Stimulated activated CD8-positive, alpha-beta memory T cell treated with anti-CD3 and anti-CD28 coated beads, Interleukin-4, amount 100 ng/mL, for 1 hour (primary cell): ENCODE results near the gene CNOT11.
"Not testable (repeated sequence)": the region's sequence is repeated elsewhere in the genome, so short reads cannot be mapped to it uniquely, and the experiment has no call there.

Source experiments
- DNase-seq, 2 donors: peaks; one replicate each; pipeline ENCODE4 v3.0.0-alpha.2; 2020; ENCODE audit warnings: low read depth in 2 of 2, low spot score in 1 of 2

CNOT11 gene

DNA sequence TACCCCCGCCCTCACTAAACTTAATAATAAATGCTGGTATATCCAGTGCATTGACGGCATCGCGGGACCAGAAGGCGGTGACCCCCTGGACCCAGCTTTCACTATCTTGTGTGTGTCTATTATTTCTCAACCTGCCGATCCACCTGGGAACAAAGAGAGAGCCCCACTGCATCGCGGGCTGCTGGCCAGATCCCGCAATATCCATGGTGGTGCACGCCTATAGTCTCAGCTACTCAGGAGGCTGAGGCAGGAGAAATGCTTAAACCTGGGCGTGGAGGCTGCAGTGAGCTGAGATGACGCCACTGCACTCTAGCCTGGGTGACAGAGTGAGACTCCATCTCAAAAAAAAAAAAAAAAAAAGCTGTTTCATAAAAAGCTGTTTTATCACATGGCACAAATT is 7.8 kb upstream of the CNOT11 start:
- DNase-seq = not testable (repeated sequence)

DNA sequence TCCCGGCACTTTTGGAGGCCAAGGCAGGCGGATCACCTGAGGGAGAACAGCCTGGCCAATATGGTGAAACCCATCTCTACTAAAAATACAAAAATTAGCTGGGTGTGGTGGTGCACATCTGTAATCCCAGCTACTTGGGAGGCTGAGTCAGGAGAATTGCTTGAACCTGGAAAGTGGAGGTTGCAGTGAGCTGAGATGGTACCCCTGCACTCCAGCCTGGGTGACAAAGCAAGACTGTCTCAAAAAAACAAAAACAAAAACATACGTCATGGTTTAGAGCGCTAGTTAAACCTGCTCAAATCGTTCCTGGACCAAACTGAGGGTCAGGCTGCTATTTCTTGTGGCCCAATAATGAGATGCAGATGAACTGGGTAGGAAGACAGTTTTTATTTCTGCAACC is 7.2 kb upstream of the CNOT11 start:
- DNase-seq = not testable (repeated sequence)

DNA sequence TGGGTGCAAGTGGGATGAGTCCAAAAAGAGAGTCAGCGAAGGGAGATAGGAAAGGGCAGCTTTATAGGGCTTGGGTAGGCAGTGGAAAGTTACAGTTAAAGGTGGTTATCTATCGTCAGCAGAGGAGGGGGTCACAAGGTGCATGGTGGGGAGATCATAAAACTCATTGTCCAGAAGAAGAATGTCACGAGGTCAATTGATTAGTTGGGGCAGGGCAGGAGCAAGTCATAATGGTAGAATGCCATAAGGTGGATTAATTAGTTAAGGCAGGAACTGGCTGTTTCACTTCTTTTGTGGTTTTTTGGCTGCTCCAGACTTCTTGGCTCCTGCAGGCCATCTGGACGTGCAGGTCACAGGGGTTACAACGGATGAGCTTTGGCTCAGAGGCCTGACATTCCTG is 3.9 kb upstream of the CNOT11 start:
- DNase-seq = not testable (repeated sequence)

DNA sequence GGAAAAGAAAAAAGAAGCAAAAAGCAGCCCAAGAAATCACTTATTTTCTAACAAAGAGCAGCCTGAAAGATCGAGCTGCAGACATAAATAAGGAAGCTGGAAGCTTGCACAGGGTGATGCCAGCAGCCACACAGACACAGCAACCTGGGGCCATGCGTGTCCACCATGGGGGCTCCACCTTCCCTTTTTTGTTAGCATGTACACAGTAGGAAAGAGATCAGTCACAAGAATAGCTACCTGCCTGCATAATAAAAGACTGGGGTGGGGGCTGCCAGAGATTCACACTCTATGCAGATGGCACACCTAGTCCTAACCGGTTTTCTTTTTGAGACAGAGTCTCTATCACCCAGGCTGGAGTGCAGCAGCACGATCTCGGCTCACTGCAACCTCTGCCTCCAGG is 2.9 kb upstream of the CNOT11 start:
- DNase-seq = no peak

DNA sequence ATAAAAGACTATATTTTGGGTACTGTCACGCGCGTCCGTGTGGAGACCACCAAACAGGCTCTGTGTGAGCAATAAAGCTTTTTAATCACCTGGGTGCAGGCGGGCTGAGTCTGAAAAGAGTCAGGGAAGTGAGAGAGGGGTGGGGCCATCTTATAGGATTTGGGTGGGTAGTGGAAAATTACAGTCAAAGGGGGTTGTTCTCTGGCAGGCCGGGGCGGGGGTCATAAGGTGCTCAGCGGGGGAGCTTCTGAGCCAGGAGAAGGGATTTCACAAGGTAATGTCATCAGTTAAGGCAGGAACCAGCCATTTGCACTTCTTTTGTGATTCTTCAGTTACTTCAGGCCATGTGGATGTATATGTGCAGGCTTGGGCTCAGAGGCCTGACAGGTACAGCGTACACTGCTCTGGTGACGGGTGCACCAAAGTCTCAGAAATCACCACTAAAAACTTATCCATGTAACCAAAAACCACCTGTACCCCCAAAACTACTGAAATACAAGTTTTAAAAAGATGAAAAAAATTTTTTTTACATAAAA is 1.4 kb upstream of the CNOT11 start:
- DNase-seq = not testable (repeated sequence)

DNA sequence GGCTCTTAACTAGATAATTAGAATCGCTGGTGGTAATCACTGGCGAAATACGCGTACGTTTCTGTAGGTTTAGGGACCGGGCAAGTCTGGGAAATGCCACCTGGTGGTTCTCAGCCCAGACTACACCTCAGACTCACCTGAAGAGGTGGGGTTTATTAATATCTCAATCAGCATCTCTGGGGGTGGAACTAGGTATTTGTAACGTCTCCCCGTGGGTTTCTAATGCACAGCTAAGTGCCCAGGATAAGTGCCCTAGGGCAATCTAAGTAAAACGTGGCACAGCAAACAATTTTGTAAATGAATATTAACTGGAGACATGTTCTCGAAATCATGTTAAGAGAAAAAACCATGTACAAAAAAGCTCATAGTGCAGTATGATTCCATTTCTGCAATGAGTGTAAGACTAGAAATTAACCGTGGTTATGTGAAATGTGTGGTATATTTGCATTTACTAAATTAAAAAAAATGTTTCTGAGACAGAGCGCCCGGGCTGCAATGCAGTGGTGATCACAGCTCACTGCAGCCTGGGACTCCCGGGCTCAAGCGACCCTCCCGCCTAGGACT is 760 bp upstream of the CNOT11 start:
- DNase-seq = peak in 1 of 2 donors; percentile 1

DNA sequence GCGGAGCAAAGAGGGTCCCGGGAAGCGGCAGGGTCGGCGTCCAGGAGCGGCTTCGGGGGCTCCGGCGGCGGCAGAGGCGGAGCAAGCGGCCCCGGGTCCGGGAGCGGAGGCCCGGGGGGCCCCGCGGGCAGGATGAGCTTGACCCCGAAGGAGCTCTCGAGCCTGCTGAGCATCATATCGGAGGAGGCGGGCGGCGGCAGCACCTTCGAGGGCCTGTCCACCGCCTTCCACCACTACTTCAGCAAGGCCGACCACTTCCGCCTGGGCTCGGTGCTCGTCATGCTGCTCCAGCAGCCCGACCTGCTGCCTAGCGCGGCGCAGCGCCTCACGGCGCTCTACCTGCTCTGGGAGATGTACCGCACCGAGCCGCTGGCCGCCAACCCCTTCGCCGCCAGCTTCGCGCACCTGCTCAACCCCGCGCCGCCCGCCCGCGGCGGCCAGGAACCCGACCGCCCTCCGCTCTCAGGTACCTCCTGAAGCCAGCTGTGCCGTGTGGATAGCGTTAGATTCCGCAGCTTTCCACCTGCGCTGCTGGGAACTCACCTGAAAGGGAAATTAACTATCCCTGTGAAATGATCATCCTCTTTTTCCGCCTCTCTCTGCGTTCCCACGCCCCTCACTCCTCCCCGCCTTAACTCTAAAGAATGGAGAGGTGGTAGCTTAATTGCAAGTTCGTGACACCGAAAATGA is 472 bp downstream of the CNOT11 start:
- peak; percentile 54 to 55 for DNase-seq

DNA sequence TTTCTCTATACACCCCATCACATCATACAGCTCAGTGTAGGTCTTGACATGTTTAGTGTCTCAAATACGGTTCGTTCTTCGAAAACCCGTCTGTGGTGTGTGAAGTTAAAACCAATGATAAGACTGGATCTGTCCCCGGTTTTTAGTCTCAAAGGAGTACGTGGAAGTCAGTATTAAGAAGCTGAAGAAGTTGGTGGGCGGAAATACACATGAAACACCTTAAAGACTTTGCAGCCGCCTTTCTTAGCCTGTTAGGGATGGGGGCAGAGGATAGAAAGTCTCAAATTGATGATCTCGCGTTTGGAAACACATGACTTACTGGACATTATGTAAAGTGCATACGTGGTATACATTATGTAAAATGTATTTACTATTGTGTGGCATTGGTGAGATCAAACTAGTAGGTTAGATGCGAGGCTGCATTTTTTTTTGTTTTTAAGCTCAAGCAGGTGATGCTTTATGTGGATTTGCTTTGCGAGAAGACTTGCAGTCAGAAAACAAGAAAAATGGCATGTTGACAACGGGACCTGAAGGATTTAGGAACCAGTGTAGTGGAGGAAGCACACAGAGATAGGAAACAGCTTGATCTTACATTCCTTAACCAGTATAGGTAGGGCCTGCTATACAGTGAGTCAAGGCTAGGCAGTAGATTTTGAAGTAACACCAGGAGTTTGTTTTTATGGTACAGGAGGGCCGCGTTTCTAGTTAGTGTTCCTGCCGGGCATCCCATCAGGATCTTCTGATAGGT is 1.2 kb downstream of the CNOT11 start:
- DNase-seq = no peak

DNA sequence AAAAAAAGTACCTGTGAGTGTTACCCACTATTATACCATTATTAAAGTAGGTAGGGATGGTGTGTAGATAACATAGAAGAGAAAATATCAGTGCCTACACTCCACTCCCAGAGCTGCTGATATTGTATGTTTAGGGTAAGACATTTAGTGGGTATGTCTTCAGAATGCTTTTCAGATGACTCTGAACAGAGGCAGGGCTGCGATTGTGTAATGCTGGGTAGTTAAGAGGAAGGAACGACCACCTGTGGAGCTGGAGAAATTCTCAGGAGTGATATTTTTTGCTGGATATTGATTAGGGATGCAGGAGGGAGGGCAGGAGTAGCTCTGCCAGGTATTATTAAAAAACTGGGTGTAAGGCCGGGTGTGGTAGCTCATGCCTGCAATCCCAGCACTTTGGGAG is 2.8 kb downstream of the CNOT11 start:
- no peak for DNase-seq

DNA sequence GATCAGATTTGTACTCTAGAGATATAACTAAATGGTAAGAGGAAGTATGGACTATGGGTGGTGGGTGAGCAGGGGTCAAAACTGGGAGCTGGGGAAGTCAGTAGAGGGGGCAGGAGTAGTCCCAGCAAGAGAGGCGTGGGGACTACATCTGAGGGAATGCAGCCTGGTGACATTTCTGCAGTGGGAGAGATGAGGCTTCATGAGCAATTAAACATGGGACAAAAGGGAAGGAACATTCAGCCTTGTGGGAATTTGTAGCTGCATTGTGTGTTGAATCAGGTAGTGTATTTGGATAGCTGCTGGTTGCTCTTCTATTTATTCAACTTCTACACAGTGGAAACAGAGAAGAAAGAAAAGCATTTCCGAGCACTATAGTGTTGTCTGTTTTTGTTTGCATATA is 3.6 kb downstream of the CNOT11 start:
- no peak for DNase-seq

DNA sequence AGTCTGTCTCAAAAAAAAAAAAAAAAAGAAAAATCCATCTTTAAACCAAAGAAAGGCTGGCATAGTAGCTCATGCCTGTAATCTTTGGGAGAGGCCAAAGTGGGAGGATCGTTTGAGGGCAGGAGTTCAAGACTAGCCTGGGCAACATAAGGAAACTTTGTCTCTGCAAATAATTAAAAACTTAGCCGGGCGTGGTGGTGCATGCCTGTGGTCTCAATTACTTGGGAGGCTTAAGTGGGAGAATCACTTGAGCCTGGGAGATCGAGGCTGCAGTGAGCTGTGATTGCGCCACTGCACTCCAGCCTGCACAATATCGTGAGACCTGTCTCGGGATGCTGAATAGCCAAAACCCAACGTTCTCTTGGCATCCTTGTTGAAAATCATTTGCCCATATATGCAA is 6.1 kb downstream of the CNOT11 start:
- no peak for DNase-seq

DNA sequence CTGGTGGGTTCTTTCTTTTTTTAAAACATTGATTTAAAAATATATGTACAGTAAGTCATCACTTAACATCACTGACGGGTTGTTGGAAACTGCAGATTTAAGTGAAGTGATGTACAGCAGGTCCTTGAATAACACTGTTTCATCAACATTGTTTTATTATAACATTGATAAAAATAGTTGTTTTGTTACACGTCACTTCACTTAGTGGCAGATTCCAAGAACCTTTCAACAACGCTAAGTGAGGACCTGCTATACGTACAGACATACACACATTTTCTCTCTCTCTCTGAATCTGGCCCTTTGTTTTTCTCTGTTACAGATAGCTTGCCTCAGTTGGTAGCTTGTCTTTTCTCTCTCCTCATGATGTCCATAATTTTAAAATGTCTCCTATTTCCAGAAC is 9.5 kb downstream of the CNOT11 start:
- DNase-seq = no peak

DNA sequence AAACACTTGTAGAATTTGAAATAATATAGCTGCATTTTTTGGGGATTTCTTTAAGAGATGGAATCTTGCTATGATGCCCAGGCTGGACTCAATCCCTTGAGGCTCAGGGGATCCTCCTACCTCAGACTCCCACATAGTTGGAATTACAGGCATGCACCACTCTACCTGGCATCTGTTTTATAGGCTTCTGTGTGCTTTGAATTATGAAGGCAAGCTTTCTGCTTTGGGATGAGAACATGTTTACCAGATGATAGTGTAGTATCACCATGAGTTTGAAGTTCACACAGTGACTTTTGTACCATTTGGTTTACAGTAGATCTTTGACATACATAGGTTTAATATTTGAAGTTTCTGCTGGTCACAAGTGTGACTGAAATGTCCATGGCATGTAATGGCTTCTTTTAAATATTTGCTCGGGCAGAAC is 10.7 kb downstream of the CNOT11 start:
- DNase-seq = no peak

DNA sequence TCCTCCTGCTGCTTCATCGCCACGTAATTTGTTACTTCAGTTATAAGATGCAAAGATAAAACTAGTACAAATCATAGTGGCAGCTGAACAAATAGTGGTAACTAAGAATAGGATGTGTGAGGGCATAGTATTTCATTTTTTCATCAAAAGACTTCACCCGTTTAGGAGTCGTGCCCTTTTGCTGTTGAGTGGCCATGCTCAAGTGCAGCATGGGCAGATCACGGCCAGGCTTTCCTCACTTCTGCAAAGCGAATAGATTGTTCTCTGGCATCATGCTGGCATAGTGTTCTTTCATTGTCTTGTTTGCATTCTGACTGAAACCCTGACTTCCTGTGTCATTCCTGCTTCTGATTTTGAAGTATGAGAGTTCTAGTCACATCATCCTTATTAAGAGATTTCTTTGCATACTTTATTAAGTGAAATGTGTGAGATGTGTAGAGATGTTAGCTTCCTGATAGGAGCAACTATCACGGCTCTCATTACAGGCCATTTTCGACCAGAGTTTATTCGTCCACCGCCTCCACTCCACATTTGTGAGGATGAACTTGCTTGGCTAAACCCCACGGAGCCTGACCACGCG is 11.8 kb downstream of the CNOT11 start:
- DNase-seq = no peak

DNA sequence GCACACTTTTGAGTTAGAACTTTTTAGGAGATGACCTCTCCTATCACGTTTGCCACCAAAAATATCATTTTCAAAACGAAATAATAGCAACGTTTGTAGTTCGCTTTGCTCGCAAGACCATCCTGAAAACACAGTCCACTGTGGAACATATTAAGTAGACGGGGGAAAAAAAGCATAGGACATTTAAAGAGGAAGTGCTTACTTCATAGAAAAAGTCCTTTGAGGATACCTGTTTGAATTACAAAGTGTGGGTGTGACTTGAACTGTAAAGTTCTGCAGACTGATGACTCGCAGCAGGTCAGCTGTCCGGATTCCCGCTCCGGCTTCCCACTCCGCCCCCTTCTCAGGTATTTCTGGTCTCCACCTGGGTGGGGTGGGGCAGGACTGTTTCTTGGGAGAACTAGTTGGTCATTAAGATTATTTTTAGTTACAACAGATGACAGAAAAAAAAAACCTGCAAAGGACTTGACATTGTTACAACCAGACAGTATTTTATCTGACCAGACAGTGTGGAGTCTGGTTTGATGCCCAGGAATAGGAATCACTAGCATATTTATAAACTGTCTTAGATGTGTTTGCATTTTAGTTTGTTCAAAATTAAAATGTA is 13.3 kb downstream of the CNOT11 start:
- no peak for DNase-seq

DNA sequence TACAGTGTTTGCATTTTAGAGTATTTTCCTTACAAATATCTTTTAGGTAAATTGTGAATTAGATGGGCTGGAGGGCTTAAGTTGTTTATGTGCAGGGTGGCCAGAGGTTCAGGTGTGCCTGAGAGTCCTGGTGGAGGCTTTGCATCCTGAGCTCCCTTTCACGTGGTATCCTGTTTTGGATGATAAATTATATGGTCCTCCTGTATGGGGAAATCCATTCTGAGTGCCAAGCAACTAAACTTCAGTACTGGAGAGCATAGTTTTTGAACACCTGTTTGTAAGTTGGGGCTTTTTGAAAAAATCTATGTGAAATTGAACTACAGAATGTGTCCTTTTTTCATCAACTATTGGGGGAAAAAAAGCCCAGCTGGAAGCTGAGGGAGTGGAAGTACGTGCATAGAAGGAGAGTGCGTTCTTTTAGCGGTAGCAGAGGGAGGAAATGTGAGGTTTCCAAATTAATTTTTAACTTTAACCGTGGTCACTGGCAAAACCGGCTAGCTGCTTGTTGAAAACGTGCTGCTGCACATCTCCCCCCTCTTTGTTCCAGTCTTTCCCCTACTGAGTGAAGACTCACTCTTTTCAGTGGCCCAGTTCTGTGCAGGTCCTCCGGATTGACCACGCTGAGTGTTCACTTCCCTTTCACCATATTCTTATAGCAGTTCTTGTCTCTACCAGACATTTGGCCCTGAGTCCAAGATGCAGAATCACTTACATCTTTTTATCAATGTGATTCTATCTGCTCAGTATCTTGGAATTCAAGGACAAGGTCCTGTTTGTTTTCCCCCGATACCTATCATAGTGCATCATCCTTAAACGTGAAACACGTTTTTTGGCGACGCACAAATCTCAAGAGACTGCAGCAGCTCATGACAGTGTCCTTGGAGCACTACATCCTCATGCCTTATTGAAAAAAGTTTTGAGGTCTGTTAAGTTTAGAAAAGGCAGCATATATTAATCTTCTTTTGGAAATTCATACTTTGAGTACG is 15.3 kb downstream of the CNOT11 start:
- no peak for DNase-seq

DNA sequence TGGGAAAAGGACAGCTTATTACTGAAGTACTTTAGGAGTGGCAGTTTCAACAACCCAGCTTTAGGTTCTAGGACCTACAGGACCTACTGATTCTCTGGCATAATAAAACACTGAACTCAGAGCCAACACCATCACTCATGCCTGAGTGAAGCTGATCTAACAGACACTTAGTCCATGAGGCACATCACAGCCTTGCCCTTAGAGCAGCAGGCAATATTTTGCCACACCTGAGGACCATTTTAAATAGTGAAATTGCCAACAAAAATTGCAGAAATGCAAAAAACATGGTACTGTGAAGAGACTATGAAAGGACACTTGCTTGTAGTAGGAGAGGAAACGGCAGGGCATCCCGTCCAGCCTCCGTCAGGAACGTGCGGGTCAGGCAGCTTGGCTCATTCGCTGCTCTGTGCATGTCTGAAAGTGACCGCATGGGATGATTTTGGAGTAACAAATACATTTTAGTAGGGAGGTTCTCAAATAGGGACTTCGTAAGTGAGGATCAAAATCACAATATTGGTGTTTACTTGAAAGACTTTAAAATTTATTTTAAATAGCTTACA is 18.1 kb downstream of the CNOT11 start:
- DNase-seq = no peak

DNA sequence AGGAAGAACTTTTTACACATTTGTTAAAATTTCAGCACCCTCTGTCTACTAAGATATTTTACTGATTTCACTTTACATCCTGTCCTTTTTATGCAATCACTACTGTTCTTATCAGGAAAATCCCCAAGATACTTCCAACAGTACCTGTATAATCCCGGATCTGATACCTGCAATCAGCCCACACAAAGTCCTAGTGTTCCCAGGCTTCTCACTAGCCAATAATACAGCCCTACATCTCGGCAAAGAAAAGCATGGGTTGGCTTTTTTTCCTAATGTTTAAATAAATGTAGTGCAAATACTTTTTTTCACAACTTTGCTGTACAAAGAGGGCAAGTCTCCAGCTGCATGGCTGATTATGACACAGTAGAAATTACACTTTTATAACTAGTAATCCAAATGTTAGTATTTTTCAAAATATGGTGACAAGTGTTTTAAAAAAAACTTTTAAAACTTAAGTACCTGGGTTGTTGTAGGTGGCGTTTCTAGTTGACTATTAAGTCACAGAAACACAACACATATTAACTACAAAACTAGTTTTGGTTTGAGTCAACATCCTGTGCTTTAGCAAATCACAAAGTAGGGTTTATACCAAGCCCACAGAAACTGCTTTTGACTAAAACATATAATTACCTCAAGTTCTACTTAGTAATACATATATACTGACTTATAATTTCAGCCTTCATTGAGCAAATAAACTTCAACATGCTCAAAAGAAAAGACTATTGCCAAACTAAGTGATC is 19.5 kb downstream of the CNOT11 start:
- DNase-seq = no peak

DNA sequence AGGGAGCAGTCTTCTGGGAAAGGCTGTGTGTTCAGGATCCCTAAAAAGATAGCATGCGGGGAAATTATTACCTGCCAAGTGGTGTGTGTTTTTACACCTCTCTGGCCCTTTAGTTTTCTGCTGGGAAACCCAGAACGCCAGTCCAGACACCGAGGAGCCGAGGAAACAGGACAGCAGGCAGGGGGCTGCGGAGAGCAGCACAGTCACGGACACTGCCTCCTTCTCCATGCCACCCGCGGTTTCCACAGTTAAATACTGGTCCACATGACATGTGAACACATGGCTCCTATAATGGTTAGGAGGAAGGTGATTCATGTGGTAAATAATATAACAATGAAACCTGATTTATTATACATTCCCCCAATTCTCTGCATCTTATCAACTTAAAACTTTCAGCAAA is 20.4 kb downstream of the CNOT11 start:
- DNase-seq = no peak
